H1 (cell line): Measurements from ENCODE around the gene CFAP100. TPM values are rescaled to one million over a fixed set of nuclear protein-coding genes. Genes with fewer than 3 reads are reported as not detected.

ENCODE experiments used
- MAX ChIP-seq: IDR thresholded peaks from 2 replicates; pipeline ENCODE4 v1.6.1; 2012; ENCODE audit warnings: inconsistent platforms
- POLR2AphosphoS5 ChIP-seq: IDR thresholded peaks from 2 replicates; pipeline ENCODE4 v1.6.1; 2011; ENCODE audit warnings: low read depth, low read length
- SP1 ChIP-seq: IDR thresholded peaks from 2 replicates; pipeline ENCODE4 v1.6.1; 2011; ENCODE audit warnings: low read depth, low read length
- TAF1 ChIP-seq: IDR thresholded peaks from 2 replicates; pipeline ENCODE4 v1.6.1; 2011; ENCODE audit warnings: mild to moderate bottlenecking, low read depth, low read length
- TBP ChIP-seq: IDR thresholded peaks from 2 replicates; pipeline ENCODE4 v1.6.1; 2011; ENCODE audit warnings: low read depth, low read length, improper control_type of control experiment
- polyA plus RNA-seq, 7 experiments: library from polyadenylated mRNA; depleted of rRNA in 3 of 7; stranded (reverse) in 5 of 7; unstranded in 2 of 7; fragments of >200 nt in 5 of 7; fragments of 200-250 nt in 2 of 7; gene quantifications; 1 replicate in 5 of 7; 2 replicates in 1 of 7; 4 replicates in 1 of 7; pipeline versions ENCODE4 v1.2.1 to v1.2.3, GENCODE V29; 2011 to 2013; ENCODE audit warnings: missing spikeins in 2 of 7, mixed read lengths in 2 of 7
- total RNA-seq: library from RNA; stranded (reverse); fragmentation: NEBNext Ultra II Directional; extraction: Animal tissue kit (Norgen Biotek cat#: 25700); gene quantifications from 2 replicates; pipeline ENCODE4 v1.2.1, GENCODE V29; 2021

The CFAP100 gene
- total and polyA plus RNA-seq, 2 of the 8 experiments (the other 6 are each of a cell fraction or from before 2014, with no cell fraction given), result 0.17 TPM; not detected in 1

GRCh38 chr3:126381966-126382365 lies 12.7 kb upstream of the CFAP100 start (continued):
- TF ChIP-seq MAX (no peak), TAF1 (no peak), SP1 (no peak), POLR2AphosphoS5 (no peak), TBP (no peak)
